Activated T-helper 2 cell treated with anti-CD3 and anti-CD28 coated beads, Interferon-gamma antibody, Interleukin-2, Interleukin-4, amounts not matched to agents 10 μg/mL and 5 μg/mL and 100 μg/mL, durations not matched to agents 14 hours and 24 hours and 36 hours (primary cell): ENCODE data around the gene SFXN1. TPM values are rescaled to one million over a fixed set of nuclear protein-coding genes. Genes with fewer than 3 reads are reported as not detected.

Experiments used
- DNase-seq: peaks from one replicate; pipeline ENCODE4 v3.0.0; 2021; ENCODE audit warnings: low spot score
- H3K27ac Mint-ChIP-seq: one replicate; pipeline ENCODE4 v1.8.0; 2021; ENCODE audit warnings: mixed read lengths
- H3K27me3 Mint-ChIP-seq: one replicate; pipeline ENCODE4 v1.8.0; 2021; ENCODE audit warnings: low read depth, mixed read lengths
- H3K36me3 Mint-ChIP-seq: one replicate; pipeline ENCODE4 v1.8.0; 2021; ENCODE audit warnings: low read depth, mixed read lengths
- H3K4me1 Mint-ChIP-seq: one replicate; pipeline ENCODE4 v1.8.0; 2021; ENCODE audit warnings: low read depth, mixed read lengths
- H3K4me3 Mint-ChIP-seq: one replicate; pipeline ENCODE4 v1.8.0; 2021; ENCODE audit warnings: low read depth, mild to moderate bottlenecking, moderate library complexity, mixed read lengths
- H3K9me3 Mint-ChIP-seq: one replicate; pipeline ENCODE4 v1.8.0; 2021; ENCODE audit warnings: mixed read lengths
- intact Hi-C: fragments of 100-400 bp; cut with micrococcal nuclease; formaldehyde crosslinking; loops from one replicate; pipeline ENCODE4 v1.15.1; 2023
- total RNA-seq: library from RNA; stranded (reverse); gene quantifications from 2 replicates; pipeline ENCODE4 v1.2.3, GENCODE V29; 2022

The SFXN1 gene
- total RNA-seq, 1 donor from 2014 or later = 318 TPM

DNA sequence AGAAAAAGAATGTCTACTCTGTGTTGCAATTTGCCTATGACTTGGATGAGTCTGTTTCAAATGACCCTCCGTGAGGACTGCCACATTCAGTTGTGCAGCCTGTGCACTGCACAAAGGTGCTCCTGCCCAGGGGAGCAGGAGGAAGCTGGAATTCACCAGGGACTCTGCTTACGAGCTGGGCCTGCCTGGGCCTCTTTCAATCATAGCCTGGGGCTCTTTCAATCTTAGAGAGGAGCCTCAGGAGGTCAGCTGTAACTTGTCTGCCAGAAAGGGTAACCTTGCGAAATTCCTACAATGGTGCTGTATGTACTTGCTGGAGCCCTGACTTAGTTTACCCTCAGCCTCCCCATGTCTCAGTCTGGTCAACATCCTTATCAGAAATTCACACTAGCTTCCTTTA, 8.4 kb upstream of the SFXN1 start:
- Mint-ChIP-seq H3K9me3 (no peaks in the 10 kb centered on the region), H3K27ac (no peak overlapping the region), H3K27me3 (peaks cover 11% of the 10 kb centered on the region), H3K4me3 (no peak overlapping the region), H3K36me3 (no peaks in the 10 kb centered on the region), H3K4me1 (peaks cover 14% of the 10 kb centered on the region)
- intact Hi-C loops = no loop called here
- no peak for DNase-seq

DNA sequence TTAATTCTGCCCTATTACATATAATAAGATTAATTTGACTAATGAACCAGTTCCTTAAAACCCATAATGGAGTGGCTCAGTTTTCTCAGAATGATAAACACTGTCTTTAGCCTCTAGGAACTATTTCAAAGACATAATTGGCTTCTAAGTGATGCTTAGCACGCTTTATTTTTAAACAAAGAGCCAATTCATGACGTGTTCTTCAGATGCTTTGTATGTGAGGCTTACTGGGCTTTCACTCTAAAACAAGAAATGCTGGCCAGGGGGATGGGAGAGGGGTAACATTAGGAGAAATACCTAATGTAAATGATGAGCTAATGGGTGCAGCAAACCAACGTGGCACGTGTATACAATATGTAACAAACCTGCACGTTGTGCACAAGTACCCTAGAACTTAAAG, 7.6 kb upstream of the SFXN1 start:
- Mint-ChIP-seq H3K27me3 (peaks cover 11% of the 10 kb centered on the region), H3K9me3 (no peaks in the 10 kb centered on the region), H3K4me1 (peaks cover 14% of the 10 kb centered on the region), H3K4me3 (no peak overlapping the region), H3K27ac (no peak overlapping the region), H3K36me3 (no peaks in the 10 kb centered on the region)
- DNase-seq = no peak
- intact Hi-C loops = no loop called here

DNA sequence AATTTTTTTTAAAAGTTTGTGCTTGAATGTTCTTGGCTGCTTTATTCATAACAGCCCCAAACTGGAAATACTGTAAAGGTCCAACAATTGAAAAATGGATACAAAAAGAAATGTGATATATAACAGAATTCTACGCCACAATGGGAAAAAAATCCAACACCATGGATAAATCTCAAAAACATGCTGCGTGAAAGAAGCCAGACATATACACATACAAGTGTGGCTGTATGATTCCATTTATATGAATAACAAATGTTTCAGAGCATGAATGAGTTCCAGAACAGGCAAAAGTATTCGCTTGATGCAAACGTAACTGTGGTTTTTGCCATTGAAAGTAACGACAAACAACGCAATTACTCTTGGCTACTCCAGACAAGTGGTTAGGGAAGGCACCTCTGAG, 7.2 kb upstream of the SFXN1 start:
- Mint-ChIP-seq H3K4me1 (peaks cover 17% of the 10 kb centered on the region), H3K36me3 (no peaks in the 10 kb centered on the region), H3K9me3 (no peaks in the 10 kb centered on the region), H3K27ac (peak overlapping the region; percentile 62), H3K27me3 (peaks cover 11% of the 10 kb centered on the region), H3K4me3 (no peak overlapping the region)
- no peak for DNase-seq
- intact Hi-C loops = no loop called here

DNA sequence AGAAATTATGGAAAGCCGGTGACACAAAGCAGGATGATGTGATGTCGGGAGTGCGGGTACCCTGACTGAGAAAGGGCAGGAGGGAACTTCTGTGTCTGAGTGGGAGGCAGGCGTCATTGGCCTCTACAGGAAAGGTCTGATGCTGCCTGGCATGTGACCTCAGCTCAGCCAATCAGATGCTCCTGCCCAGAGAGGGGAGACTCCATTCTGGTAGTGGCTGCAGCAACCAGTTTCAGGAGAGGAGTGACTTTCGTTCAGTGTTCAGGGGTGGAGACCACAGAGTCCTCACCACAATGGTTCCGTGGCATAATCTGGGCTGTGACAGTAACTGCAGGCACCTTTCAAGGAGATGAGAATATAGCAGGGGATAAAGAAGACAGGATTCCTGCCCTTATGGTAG, 6.7 kb upstream of the SFXN1 start:
- no peak overlapping the region for H3K4me3 Mint-ChIP-seq
- intact Hi-C loops = no loop called here
- H3K9me3 Mint-ChIP-seq = no peaks in the 10 kb centered on the region
- H3K4me1 Mint-ChIP-seq = peaks cover 20% of the 10 kb centered on the region
- peak overlapping the region; percentile 62 for H3K27ac Mint-ChIP-seq
- peaks cover 8% of the 10 kb centered on the region for H3K27me3 Mint-ChIP-seq
- no peak for DNase-seq
- H3K36me3 Mint-ChIP-seq = no peaks in the 10 kb centered on the region

DNA sequence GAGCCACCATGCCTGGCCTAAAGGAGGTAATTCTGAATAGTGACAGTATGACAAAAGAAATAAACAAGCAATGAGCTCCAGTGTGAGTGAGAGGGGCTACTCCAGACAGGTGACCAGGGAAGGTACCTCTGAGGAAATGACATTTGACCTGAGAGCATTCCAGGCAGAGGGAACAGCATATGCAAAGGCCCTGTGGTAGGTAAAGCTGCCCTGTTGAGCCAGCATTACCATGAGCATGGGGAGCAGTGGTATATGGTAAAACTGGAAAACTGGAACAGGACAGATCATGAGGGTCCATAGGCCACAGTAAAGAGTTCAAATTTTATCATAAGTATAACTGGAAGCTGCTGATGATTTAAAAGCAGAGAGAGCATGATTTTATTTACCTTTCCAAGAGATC, 6.0 kb upstream of the SFXN1 start:
- intact Hi-C loops = no loop called here
- Mint-ChIP-seq H3K36me3 (no peaks in the 10 kb centered on the region), H3K27ac (no peak overlapping the region), H3K27me3 (peaks cover 8% of the 10 kb centered on the region), H3K4me1 (peaks cover 20% of the 10 kb centered on the region), H3K4me3 (no peak overlapping the region), H3K9me3 (no peaks in the 10 kb centered on the region)
- DNase-seq = no peak

DNA sequence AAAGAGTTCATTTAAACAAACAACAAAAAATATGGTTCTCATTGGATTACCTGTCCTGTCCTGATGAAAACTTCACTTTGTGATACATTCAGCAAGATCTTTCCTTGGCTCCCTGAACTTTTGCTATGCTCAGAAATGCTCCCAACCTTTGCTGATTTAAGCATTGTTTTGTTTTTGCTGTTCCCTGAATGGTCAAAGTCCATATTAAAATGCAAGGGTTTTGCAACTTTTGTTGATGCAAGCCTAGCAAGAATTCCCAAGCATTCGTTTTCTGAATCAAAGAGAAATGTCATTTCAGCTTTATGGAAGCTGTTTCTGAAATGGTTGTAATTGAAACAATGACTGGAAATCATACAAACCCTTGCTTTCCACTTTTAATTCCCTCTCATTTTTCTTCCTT, 3.1 kb upstream of the SFXN1 start:
- Mint-ChIP-seq H3K4me1 (peaks cover 32% of the 10 kb centered on the region), H3K36me3 (peaks cover 14% of the 10 kb centered on the region), H3K4me3 (no peak overlapping the region), H3K9me3 (no peaks in the 10 kb centered on the region), H3K27me3 (peaks cover 8% of the 10 kb centered on the region), H3K27ac (no peak overlapping the region)
- DNase-seq = no peak
- intact Hi-C loops = no loop called here

DNA sequence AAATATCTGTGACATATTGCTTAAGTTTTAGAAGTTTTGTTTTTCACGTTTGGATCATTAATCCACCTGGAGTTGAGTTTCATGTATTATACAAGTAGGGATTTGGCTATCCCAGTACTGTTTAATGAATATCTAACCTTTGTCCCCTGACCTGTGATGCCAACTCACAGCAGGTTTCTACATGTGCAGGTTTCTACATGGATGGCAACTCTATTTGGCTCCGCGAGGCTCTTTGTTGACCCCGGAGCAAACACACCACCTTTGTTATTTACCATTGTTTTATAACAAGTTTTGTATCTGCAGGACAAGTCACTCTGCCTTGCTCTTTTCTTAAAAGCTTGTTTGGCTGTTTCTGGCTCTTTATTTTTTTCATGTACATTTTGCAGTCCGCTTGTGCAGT, 920 bp upstream of the SFXN1 start:
- Mint-ChIP-seq H3K9me3 (no peaks in the 10 kb centered on the region), H3K4me1 (peaks cover 42% of the 10 kb centered on the region), H3K27ac (no peak overlapping the region), H3K4me3 (peak overlapping the region; percentile 72), H3K27me3 (peaks cover 8% of the 10 kb centered on the region), H3K36me3 (peaks cover 36% of the 10 kb centered on the region)
- DNase-seq = no peak
- intact Hi-C loops = no loop called here

DNA sequence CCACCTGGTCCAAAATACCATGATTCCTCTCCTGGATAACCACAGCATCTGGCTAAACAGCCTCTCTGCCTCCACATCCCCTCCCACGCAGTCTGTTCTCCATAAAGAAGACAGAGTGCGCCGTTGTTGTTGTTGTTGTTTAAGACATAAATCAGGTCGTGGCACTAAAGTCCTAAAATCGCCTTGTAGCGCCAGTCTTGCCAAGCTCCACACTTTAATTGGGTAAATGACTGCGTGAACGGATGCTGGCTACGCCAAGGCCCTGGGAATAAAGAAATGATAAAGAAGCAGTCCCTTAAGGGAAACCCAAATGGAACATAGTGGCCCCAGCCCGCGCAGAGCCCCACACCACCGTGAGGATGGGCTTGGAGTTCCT, 364 bp upstream of the SFXN1 start:
- Mint-ChIP-seq H3K27ac (peak overlapping the region; percentile 68), H3K36me3 (peaks cover 41% of the 10 kb centered on the region), H3K9me3 (no peaks in the 10 kb centered on the region), H3K4me3 (peak overlapping the region; percentile 72), H3K27me3 (peaks cover 8% of the 10 kb centered on the region), H3K4me1 (peaks cover 46% of the 10 kb centered on the region)
- intact Hi-C loops = loop anchor here (1.0 kb wide), 1 partner anchor 13 kb away; no protein-coding TSS in a partner anchor
- DNase-seq = no peak

DNA sequence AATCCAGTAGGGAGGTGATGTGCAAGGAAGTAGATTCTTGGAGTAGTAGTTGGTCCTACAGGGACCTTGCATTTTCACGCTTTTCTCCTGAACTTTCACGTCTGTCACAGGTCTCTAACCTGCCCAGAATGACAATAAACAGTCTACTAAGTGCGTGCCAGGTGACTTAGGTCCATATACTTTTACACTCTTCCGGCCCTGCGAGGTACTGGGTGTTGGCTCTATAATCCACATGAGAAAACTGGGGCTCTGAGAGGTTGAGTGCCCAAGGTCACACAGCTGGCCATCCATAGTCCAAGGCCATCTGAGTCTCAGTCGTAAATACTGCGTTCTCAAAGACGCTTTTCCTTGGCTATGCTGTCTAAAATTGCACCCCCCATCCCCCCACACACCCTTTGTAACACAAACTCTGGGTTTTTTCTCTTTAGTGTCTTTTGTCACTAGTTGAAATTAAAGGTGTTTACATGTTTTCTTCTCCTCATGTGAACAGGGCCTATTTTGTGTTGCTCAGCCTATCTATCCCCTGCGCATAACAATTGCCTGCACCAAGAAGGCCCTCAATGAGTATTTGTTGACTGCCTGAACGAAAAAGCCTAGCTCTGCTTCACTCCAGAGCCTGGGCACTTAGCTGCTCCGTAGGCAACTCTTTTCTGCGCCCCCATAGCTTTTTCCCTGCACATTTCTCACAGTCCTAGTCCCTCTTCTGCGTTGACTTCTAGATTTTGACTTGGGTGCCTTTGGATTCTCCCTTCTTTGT, 943 bp downstream of the SFXN1 start:
- Mint-ChIP-seq H3K27me3 (peaks cover 3% of the 10 kb centered on the region), H3K4me3 (peak overlapping the region; percentile 95), H3K27ac (peak overlapping the region; percentile 92), H3K36me3 (peaks cover 54% of the 10 kb centered on the region), H3K9me3 (no peaks in the 10 kb centered on the region), H3K4me1 (peaks cover 59% of the 10 kb centered on the region)
- intact Hi-C loops = no loop called here
- no peak for DNase-seq

DNA sequence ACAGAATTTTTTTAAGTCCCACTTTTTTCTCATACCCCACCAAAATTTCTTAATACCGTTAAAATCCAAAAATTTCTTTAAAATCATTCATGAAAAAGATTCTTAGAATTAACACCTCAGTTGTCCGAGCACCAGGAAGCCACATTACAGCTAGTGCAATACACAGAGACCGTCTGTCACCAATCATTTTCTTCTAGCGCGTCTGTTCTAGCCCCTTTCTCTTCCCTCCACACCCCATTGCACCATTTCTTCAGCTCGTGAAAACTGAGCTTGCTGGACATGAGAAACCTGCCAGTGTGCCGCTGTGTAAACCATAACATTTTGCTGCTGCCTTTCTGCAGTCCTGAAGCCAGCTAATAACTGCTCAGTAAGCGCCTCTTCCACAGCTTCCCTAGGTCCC, 5.0 kb downstream of the SFXN1 start:
- Mint-ChIP-seq H3K27ac (peak overlapping the region; percentile 83), H3K4me3 (peak overlapping the region; percentile 74)
- DNase-seq = no peak

DNA sequence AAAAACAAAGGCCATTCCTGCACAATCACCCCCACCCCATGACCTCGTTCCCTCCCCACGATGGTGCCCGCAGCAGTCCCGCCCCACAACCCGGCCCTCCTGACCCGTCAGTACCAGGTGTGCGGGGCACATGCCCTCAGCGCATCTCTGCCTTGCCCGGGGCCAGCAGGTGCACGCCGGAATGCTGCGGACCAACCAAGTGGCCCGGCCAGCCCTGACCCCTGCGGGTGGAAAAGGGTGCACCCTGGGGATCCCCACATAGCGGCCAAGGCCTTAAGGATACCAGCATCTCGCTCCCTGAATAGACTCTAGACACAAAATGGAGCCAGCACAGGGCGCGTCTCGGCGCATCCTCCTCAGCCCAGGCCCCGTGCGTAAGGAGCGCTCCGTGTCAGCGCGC, 6.0 kb downstream of the SFXN1 start:
- intact Hi-C loops = no loop called here
- Mint-ChIP-seq H3K4me1 (peaks cover 83% of the 10 kb centered on the region), H3K36me3 (peaks cover 95% of the 10 kb centered on the region), H3K9me3 (no peaks in the 10 kb centered on the region), H3K4me3 (no peak overlapping the region), H3K27me3 (no peaks in the 10 kb centered on the region), H3K27ac (peak overlapping the region; percentile 83)
- DNase-seq = no peak

More for the DNA sequence above, 5.0 kb downstream of the SFXN1 start:
- Mint-ChIP-seq H3K27me3 (no peaks in the 10 kb centered on the region), H3K36me3 (peaks cover 91% of the 10 kb centered on the region), H3K9me3 (no peaks in the 10 kb centered on the region), H3K4me1 (peaks cover 74% of the 10 kb centered on the region)
- intact Hi-C loops = loop anchor here (2.0 kb wide), 1 partner anchor 13 kb away; no protein-coding TSS in a partner anchor

DNA sequence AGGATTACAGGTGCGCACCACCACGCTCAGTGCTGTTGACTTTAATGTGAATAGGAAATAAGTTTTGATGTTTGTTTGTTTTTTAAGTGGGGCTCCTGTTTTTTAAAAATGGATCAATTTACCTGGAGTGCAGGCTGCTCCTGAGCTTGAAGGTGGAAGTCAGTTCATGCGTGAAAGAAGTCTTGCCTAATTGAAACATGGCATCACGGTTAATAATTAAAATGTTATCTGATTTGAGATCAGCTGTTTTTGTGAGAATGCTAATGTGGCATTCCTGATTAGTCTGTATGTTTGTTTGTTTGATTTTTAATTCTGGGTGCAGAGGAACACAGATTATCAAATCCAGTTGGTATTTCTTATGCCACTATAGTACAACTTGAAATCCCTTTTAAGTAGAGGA, 6.5 kb downstream of the SFXN1 start:
- Mint-ChIP-seq H3K4me3 (no peak overlapping the region), H3K4me1 (peaks cover 84% of the 10 kb centered on the region)

DNA sequence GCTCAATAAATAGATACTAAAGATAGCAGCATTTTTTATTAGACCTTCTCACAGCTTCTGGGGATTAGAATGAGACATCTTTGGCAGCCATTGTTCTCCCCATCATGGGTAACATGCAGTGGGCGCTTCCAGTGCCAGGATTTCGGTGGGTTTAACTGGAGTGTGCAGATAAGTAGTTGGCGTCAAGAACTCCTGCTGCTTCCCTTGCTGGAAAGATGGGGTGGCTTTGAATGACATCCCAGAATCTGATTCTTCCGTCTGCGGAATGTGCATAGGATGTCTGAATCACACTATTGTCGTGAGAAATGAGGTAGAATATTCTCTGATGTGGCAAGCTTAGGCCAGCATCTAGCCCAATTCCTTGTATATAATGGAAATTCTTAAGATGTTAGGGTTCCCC, 7.3 kb downstream of the SFXN1 start:
- no peak overlapping the region for H3K4me3 Mint-ChIP-seq
- H3K27me3 Mint-ChIP-seq = no peaks in the 10 kb centered on the region
- intact Hi-C loops = no loop called here
- no peaks in the 10 kb centered on the region for H3K9me3 Mint-ChIP-seq
- peaks cover 86% of the 10 kb centered on the region for H3K4me1 Mint-ChIP-seq
- H3K27ac Mint-ChIP-seq = peak overlapping the region; percentile 14
- peaks cover 93% of the 10 kb centered on the region for H3K36me3 Mint-ChIP-seq
- DNase-seq = no peak

More for the DNA sequence above, 6.5 kb downstream of the SFXN1 start:
- peaks cover 95% of the 10 kb centered on the region for H3K36me3 Mint-ChIP-seq
- H3K27me3 Mint-ChIP-seq = no peaks in the 10 kb centered on the region
- intact Hi-C loops = no loop called here
- no peak overlapping the region for H3K27ac Mint-ChIP-seq
- H3K9me3 Mint-ChIP-seq = no peaks in the 10 kb centered on the region
- no peak for DNase-seq
